Omental fat pad (tissue), 4 donors: ENCODE data around the gene TCF7L2. TPM values are rescaled to one million over a fixed set of nuclear protein-coding genes. Genes with fewer than 3 reads are reported as not detected.
"Not testable (repeated sequence)": the region's sequence is repeated elsewhere in the genome, so short reads cannot be mapped to it uniquely, and the experiment has no call there.

Experiments used
- ATAC-seq: fragments of 150-250 bp; one replicate; pipeline ENCODE4 v1.9.1; 2016; ENCODE audit warnings: mild to moderate bottlenecking, moderate library complexity; ENCODE audit not compliant: low FRiP score
- DNase-seq: peaks from one replicate; pipeline ENCODE4 v3.0.0-alpha.2; 2019; ENCODE audit warnings: low spot score
- CTCF ChIP-seq, 3 donors: fragments of 450-650 bp; IDR thresholded peaks; one replicate each; pipeline ENCODE4 v1.5.1; 2016 to 2017; ENCODE audit warnings: antibody characterized with exemption in 3 of 3, mild to moderate bottlenecking in 3 of 3, moderate library complexity in 2 of 3
- total RNA-seq, 4 donors: library from RNA; depleted of rRNA; stranded (reverse); fragments of >200 nt; gene quantifications; one replicate each; pipeline ENCODE4 v1.1.0, GENCODE V29; 2016

Gene TCF7L2
- total RNA-seq, 4 donors from 2014 or later: 22.5 to 30.6 (median 28.5) TPM

- TF ChIP-seq CTCF (IDR thresholded peaks at IDR 0.05): no peak
Measured at GRCh38 chr10:113108194-113108835, 158.3 kb downstream of the TCF7L2 start.

GRCh38 chr10:113108948-113109347 lies 158.9 kb downstream of the TCF7L2 start:
- DNase-seq: no peak
- no peak for TF ChIP-seq CTCF (IDR thresholded peaks at IDR 0.05)
- ATAC-seq: no peak

More at GRCh38 chr10:113108194-113108835, 158.3 kb downstream of the TCF7L2 start:
- no peak for ATAC-seq
- no peak for DNase-seq

- DNase-seq, ATAC-seq: not testable (repeated sequence)
Measured at GRCh38 chr10:113109482-113109881, 159.4 kb downstream of the TCF7L2 start.

- no peak for TF ChIP-seq CTCF (IDR thresholded peaks at IDR 0.05)
Measured at GRCh38 chr10:113111260-113111659, 161.2 kb downstream of the TCF7L2 start.

GRCh38 chr10:113111900-113112853 lies 162.1 kb downstream of the TCF7L2 start:
- DNase-seq: no peak
- no peak for TF ChIP-seq CTCF (IDR thresholded peaks at IDR 0.05)
- peak; percentile 85 for ATAC-seq

More at GRCh38 chr10:113111260-113111659, 161.2 kb downstream of the TCF7L2 start:
- DNase-seq (no peak), ATAC-seq (no peak)

GRCh38 chr10:113113241-113113640 lies 163.2 kb downstream of the TCF7L2 start:
- DNase-seq: no peak
- no peak for ATAC-seq
- no peak for TF ChIP-seq CTCF (IDR thresholded peaks at IDR 0.05)

GRCh38 chr10:113113918-113114317 lies 163.9 kb downstream of the TCF7L2 start:
- DNase-seq (no peak), ATAC-seq (no peak)
- TF ChIP-seq CTCF (IDR thresholded peaks at IDR 0.05): no peak
